ENCODE data around the gene TMPRSS9.

DNA sequence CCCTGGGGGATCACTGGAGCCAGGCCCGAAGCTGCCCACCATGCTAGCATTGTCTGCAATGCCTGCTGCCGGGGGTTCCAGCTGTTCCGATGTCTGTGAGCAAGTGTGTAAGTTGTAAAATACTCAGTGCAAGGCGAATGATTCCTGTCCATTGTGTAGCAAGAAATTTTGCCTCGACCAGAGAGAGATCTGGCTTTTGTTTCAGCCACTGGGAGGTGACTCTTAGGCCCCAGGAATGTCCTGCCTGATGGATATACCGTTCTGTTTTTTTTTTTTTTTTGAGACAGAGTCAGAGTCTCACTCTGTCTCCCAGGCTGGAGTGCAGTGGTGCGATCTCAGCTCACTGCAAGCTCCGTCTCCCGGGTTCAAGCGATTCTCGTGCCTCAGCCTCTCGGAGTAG lies 108.5 kb downstream of the TMPRSS9 start:
- TF ChIP-seq POLR2A (IDR thresholded peaks at IDR 0.05; ENCODE audit: low read length) (no peak), GATA1 (IDR thresholded peaks at IDR 0.05; ENCODE audit: low read depth, low read length) (no peak)

Measured in erythroblast (primary cell).